ENCODE data around the gene RAB1B. TPM values are rescaled to one million over a fixed set of nuclear protein-coding genes. Genes with fewer than 3 reads are reported as not detected.
A peak's percentile ranks its signal among the peaks of the same experiment; 100 is the strongest.

RAB1B gene
- total and polyA plus RNA-seq, 10 of the 15 experiments (the other 5 are each of a cell fraction or from before 2014, with no cell fraction given) = 10.4 to 193 (median 96.9) TPM

DNA sequence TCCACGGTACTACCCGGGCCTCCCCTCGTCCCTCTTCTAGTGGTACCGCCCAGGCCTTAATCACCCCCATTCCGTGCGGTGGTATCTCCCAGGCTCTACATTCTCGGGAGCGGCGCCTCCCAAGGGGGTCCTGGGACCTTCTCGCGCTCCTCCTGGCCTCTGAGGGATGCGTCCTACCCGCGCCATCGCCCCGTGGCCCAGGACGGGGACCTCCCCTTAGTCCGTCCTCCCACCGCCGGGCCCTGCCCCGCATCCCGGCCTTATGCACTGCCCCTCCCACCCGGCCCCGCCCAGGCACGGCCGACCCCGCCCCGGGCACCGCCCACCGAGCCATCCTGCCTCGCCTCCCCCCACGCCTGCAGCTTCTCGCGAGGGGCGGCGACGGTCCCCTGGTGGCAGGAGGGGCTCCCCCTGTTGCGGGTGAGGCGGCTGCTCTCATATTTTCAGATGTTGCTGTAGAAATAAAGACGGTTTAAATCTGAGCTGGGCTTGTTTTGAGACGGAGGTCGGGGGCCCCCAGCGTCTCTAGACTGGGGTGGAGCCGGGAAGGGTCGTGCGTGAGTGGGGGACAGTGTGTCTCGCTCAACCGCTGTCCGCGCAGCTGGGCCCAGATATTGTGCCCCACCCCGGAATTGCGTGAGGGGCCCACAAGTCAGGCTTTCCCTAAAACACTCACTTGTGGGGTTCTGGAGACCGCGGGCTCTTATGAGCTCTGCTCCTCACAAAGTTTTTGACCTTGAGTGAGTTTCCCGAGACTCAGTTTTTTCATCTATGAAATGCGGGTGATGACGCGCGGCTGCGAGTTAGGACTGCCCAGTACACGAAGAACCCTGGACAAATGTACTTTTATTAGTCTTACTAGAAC lies 828 bp upstream of the RAB1B start (continued):
- TF ChIP-seq, protein P1, sequence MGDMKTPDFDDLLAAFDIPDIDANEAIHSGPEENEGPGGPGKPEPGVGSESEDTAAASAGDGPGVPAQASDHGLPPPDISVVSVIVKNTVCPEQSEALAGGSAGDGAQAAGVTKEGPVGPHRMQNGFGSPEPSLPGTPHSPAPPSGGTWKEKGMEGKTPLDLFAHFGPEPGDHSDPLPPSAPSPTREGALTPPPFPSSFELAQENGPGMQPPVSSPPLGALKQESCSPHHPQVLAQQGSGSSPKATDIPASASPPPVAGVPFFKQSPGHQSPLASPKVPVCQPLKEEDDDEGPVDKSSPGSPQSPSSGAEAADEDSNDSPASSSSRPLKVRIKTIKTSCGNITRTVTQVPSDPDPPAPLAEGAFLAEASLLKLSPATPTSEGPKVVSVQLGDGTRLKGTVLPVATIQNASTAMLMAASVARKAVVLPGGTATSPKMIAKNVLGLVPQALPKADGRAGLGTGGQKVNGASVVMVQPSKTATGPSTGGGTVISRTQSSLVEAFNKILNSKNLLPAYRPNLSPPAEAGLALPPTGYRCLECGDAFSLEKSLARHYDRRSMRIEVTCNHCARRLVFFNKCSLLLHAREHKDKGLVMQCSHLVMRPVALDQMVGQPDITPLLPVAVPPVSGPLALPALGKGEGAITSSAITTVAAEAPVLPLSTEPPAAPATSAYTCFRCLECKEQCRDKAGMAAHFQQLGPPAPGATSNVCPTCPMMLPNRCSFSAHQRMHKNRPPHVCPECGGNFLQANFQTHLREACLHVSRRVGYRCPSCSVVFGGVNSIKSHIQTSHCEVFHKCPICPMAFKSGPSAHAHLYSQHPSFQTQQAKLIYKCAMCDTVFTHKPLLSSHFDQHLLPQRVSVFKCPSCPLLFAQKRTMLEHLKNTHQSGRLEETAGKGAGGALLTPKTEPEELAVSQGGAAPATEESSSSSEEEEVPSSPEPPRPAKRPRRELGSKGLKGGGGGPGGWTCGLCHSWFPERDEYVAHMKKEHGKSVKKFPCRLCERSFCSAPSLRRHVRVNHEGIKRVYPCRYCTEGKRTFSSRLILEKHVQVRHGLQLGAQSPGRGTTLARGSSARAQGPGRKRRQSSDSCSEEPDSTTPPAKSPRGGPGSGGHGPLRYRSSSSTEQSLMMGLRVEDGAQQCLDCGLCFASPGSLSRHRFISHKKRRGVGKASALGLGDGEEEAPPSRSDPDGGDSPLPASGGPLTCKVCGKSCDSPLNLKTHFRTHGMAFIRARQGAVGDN (IDR thresholded peaks at IDR 0.05) = peak; percentile 39; the same call in 1 of the 2 replicates
- TF ChIP-seq, protein P2, sequence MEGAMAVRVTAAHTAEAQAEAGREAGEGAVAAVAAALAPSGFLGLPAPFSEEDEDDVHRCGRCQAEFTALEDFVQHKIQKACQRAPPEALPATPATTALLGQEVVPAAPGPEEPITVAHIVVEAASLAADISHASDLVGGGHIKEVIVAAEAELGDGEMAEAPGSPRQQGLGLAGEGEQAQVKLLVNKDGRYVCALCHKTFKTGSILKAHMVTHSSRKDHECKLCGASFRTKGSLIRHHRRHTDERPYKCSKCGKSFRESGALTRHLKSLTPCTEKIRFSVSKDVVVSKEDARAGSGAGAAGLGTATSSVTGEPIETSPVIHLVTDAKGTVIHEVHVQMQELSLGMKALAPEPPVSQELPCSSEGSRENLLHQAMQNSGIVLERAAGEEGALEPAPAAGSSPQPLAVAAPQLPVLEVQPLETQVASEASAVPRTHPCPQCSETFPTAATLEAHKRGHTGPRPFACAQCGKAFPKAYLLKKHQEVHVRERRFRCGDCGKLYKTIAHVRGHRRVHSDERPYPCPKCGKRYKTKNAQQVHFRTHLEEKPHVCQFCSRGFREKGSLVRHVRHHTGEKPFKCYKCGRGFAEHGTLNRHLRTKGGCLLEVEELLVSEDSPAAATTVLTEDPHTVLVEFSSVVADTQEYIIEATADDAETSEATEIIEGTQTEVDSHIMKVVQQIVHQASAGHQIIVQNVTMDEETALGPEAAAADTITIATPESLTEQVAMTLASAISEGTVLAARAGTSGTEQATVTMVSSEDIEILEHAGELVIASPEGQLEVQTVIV (IDR thresholded peaks at IDR 0.05; ENCODE audit: borderline replicate concordance, partially characterized antibody) = no peak
- TF ChIP-seq, protein P3, sequence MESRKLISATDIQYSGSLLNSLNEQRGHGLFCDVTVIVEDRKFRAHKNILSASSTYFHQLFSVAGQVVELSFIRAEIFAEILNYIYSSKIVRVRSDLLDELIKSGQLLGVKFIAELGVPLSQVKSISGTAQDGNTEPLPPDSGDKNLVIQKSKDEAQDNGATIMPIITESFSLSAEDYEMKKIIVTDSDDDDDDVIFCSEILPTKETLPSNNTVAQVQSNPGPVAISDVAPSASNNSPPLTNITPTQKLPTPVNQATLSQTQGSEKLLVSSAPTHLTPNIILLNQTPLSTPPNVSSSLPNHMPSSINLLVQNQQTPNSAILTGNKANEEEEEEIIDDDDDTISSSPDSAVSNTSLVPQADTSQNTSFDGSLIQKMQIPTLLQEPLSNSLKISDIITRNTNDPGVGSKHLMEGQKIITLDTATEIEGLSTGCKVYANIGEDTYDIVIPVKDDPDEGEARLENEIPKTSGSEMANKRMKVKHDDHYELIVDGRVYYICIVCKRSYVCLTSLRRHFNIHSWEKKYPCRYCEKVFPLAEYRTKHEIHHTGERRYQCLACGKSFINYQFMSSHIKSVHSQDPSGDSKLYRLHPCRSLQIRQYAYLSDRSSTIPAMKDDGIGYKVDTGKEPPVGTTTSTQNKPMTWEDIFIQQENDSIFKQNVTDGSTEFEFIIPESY (IDR thresholded peaks at IDR 0.05) = no peak
- TF ChIP-seq, protein P4, sequence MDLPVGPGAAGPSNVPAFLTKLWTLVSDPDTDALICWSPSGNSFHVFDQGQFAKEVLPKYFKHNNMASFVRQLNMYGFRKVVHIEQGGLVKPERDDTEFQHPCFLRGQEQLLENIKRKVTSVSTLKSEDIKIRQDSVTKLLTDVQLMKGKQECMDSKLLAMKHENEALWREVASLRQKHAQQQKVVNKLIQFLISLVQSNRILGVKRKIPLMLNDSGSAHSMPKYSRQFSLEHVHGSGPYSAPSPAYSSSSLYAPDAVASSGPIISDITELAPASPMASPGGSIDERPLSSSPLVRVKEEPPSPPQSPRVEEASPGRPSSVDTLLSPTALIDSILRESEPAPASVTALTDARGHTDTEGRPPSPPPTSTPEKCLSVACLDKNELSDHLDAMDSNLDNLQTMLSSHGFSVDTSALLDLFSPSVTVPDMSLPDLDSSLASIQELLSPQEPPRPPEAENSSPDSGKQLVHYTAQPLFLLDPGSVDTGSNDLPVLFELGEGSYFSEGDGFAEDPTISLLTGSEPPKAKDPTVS (IDR thresholded peaks at IDR 0.05; ENCODE audit: low read depth, low read length) = no peak
- TF ChIP-seq CREM (IDR thresholded peaks at IDR 0.05; ENCODE audit: low read depth) = no peak
- TF ChIP-seq EGR1 (IDR thresholded peaks at IDR 0.05; ENCODE audit: borderline replicate concordance in 1 of 2, low read depth in 2 of 2, low read length in 2 of 2) = 0 out of 3 replicates have a peak, but pooled peaks of 1 of the 2 experiments have one; percentile 17
- TF ChIP-seq FOXM1 (IDR thresholded peaks at IDR 0.05; ENCODE audit: low read depth, low read length) = no peak
- no peak for TF ChIP-seq RBBP5 (conservative IDR thresholded peaks at IDR 0.05)
- TF ChIP-seq ZNF207 (IDR thresholded peaks at IDR 0.05; ENCODE audit: borderline replicate concordance) = no peak
- peak; percentile 12; the same call in 1 of the 2 replicates for TF ChIP-seq TARDBP (IDR thresholded peaks at IDR 0.05; ENCODE audit: borderline replicate concordance)
- peak; percentile 25; the same call in 1 of the 2 replicates for TF ChIP-seq TAF1 (IDR thresholded peaks at IDR 0.05; ENCODE audit: borderline replicate concordance, low read depth, low read length)
- no peak for TF ChIP-seq RAD21 (IDR thresholded peaks at IDR 0.05; ENCODE audit: insufficient read depth, low read depth, low read length)
- peak; percentile 98 for TF ChIP-seq CHD2 (IDR thresholded peaks at IDR 0.05; ENCODE audit: borderline replicate concordance, low read depth, low read length)
- no peak for TF ChIP-seq WRNIP1 (IDR thresholded peaks at IDR 0.05; ENCODE audit: borderline replicate concordance, low read depth, low read length)
- no peak for TF ChIP-seq ZNF622 (IDR thresholded peaks at IDR 0.05)
- no peak for TF ChIP-seq HDGF (IDR thresholded peaks at IDR 0.05)
- no peak for TF ChIP-seq BMI1 (IDR thresholded peaks at IDR 0.05; ENCODE audit: borderline replicate concordance)
